Upper lobe of left lung (tissue), 4 donors: ENCODE data around the gene TBXA2R.

Experiments used
- CTCF ChIP-seq, 6 experiments: fragments of 450-650 bp in 4 of 6; fragments of 200-600 bp in 2 of 6; sonication (generic) in 2 of 6; IDR thresholded peaks; one replicate each; pipeline ENCODE4 v1.5.1; 2016 to 2019; ENCODE audit warnings: antibody characterized with exemption in 6 of 6
- EP300 ChIP-seq, 4 donors: sonication (generic); formaldehyde crosslinking; IDR thresholded peaks; one replicate each; pipeline ENCODE4 v1.5.1; 2017; ENCODE audit warnings: antibody characterized with exemption in 4 of 4, control low read depth in 2 of 4
- POLR2A ChIP-seq, 4 donors: fragments of 450-650 bp; IDR thresholded peaks; one replicate each; pipeline ENCODE4 v1.5.1; 2016 to 2017; ENCODE audit warnings: antibody characterized with exemption in 4 of 4, mild to moderate bottlenecking in 2 of 4
- POLR2AphosphoS5 ChIP-seq, 2 donors: sonication (generic); formaldehyde crosslinking; IDR thresholded peaks; one replicate each; pipeline ENCODE4 v1.5.1; 2017; ENCODE audit warnings: antibody characterized with exemption in 2 of 2

- no peak for TF ChIP-seq CTCF (IDR thresholded peaks at IDR 0.05)
- TF ChIP-seq POLR2A (IDR thresholded peaks at IDR 0.05): no peak
- TF ChIP-seq EP300 (IDR thresholded peaks at IDR 0.05): no peak
- no peak for TF ChIP-seq POLR2AphosphoS5 (IDR thresholded peaks at IDR 0.05)
Observed at GRCh38 chr19:3639479-3639878, 32.8 kb upstream of the TBXA2R start.
